ENCODE results near the gene PLRG1.

PLRG1 gene

GRCh38 chr4:154583677-154584076 lies 33.5 kb upstream of the PLRG1 start:
- Histone ChIP-seq H3K9ac (ENCODE audit: low read depth, low read length, poor library complexity, severe bottlenecking) (no peak overlapping the region), H3K79me2 (ENCODE audit: insufficient read depth, low read length) (no peaks in the 10 kb centered on the region), H3K4me1 (ENCODE audit: insufficient read depth, low read length, poor library complexity, severe bottlenecking) (no peaks in the 10 kb centered on the region), H3K9me2 (replicated peaks; ENCODE audit: low read depth, low read length) (no peaks in the 10 kb centered on the region), H3K4me3 (ENCODE audit: low read length, poor library complexity, severe bottlenecking) (no peak overlapping the region), H2AFZ (ENCODE audit: low read length) (no peak overlapping the region), H3K27me3 (ENCODE audit: insufficient read depth, low read length, poor library complexity, severe bottlenecking) (no peaks in the 10 kb centered on the region), H3F3A (ENCODE audit: low read depth) (no peaks in the 10 kb centered on the region), H3K36me3 (ENCODE audit: insufficient read depth, low read length) (no peaks in the 10 kb centered on the region), H4K20me1 (ENCODE audit: insufficient read depth, low read length, poor library complexity, severe bottlenecking) (no peaks in the 10 kb centered on the region), H3K9me3 (ENCODE audit: insufficient read depth, low read depth, low read length) (no peaks in the 10 kb centered on the region), H3K4me2 (ENCODE audit: low read depth, low read length, poor library complexity, severe bottlenecking) (no peak overlapping the region)
- TF ChIP-seq EZH2phosphoT487 (IDR thresholded peaks at IDR 0.05; ENCODE audit: borderline replicate concordance) = no peak
- TF ChIP-seq, protein P1, sequence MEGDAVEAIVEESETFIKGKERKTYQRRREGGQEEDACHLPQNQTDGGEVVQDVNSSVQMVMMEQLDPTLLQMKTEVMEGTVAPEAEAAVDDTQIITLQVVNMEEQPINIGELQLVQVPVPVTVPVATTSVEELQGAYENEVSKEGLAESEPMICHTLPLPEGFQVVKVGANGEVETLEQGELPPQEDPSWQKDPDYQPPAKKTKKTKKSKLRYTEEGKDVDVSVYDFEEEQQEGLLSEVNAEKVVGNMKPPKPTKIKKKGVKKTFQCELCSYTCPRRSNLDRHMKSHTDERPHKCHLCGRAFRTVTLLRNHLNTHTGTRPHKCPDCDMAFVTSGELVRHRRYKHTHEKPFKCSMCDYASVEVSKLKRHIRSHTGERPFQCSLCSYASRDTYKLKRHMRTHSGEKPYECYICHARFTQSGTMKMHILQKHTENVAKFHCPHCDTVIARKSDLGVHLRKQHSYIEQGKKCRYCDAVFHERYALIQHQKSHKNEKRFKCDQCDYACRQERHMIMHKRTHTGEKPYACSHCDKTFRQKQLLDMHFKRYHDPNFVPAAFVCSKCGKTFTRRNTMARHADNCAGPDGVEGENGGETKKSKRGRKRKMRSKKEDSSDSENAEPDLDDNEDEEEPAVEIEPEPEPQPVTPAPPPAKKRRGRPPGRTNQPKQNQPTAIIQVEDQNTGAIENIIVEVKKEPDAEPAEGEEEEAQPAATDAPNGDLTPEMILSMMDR (conservative IDR thresholded peaks at IDR 0.05; ENCODE audit: low read length) = no peak

GRCh38 chr4:154583230-154583629 lies 33.0 kb upstream of the PLRG1 start:
- no peaks in the 10 kb centered on the region for H3K9me3 ChIP-seq (ENCODE audit: insufficient read depth, low read depth, low read length)
- H3K27me3 ChIP-seq (ENCODE audit: insufficient read depth, low read length, poor library complexity, severe bottlenecking) = no peaks in the 10 kb centered on the region
- no peak overlapping the region for H3K4me2 ChIP-seq (ENCODE audit: low read depth, low read length, poor library complexity, severe bottlenecking)
- no peaks in the 10 kb centered on the region for H4K20me1 ChIP-seq (ENCODE audit: insufficient read depth, low read length, poor library complexity, severe bottlenecking)
- H2AFZ ChIP-seq (ENCODE audit: low read length) = no peak overlapping the region
- H3K9me2 ChIP-seq (replicated peaks; ENCODE audit: low read depth, low read length) = no peaks in the 10 kb centered on the region
- H3K36me3 ChIP-seq (ENCODE audit: insufficient read depth, low read length) = no peaks in the 10 kb centered on the region
- H3K79me2 ChIP-seq (ENCODE audit: insufficient read depth, low read length) = no peaks in the 10 kb centered on the region
- H3K9ac ChIP-seq (ENCODE audit: low read depth, low read length, poor library complexity, severe bottlenecking) = no peak overlapping the region
- H3K4me3 ChIP-seq (ENCODE audit: low read length, poor library complexity, severe bottlenecking) = no peak overlapping the region
- H3F3A ChIP-seq (ENCODE audit: low read depth) = no peaks in the 10 kb centered on the region
- H3K4me1 ChIP-seq (ENCODE audit: insufficient read depth, low read length, poor library complexity, severe bottlenecking) = no peaks in the 10 kb centered on the region
- TF ChIP-seq EZH2phosphoT487 (IDR thresholded peaks at IDR 0.05; ENCODE audit: borderline replicate concordance) = no peak
- TF ChIP-seq, protein P1 (conservative IDR thresholded peaks at IDR 0.05; ENCODE audit: low read length) = no peak

- TF ChIP-seq, protein P1 (conservative IDR thresholded peaks at IDR 0.05; ENCODE audit: low read length) = no peak
- no peak for TF ChIP-seq EZH2phosphoT487 (IDR thresholded peaks at IDR 0.05; ENCODE audit: borderline replicate concordance)
- Histone ChIP-seq H3K9me2 (replicated peaks; ENCODE audit: low read depth, low read length) (no peaks in the 10 kb centered on the region), H3K9me3 (ENCODE audit: insufficient read depth, low read depth, low read length) (no peaks in the 10 kb centered on the region), H3K36me3 (ENCODE audit: insufficient read depth, low read length) (no peaks in the 10 kb centered on the region), H3K4me3 (ENCODE audit: low read length, poor library complexity, severe bottlenecking) (no peak overlapping the region), H4K20me1 (ENCODE audit: insufficient read depth, low read length, poor library complexity, severe bottlenecking) (no peaks in the 10 kb centered on the region), H3K27me3 (ENCODE audit: insufficient read depth, low read length, poor library complexity, severe bottlenecking) (no peaks in the 10 kb centered on the region), H3F3A (ENCODE audit: low read depth) (no peaks in the 10 kb centered on the region), H3K4me1 (ENCODE audit: insufficient read depth, low read length, poor library complexity, severe bottlenecking) (no peaks in the 10 kb centered on the region), H2AFZ (ENCODE audit: low read length) (no peak overlapping the region), H3K79me2 (ENCODE audit: insufficient read depth, low read length) (no peaks in the 10 kb centered on the region), H3K4me2 (ENCODE audit: low read depth, low read length, poor library complexity, severe bottlenecking) (no peak overlapping the region), H3K9ac (ENCODE audit: low read depth, low read length, poor library complexity, severe bottlenecking) (no peak overlapping the region)
Observed at GRCh38 chr4:154582723-154583122, 32.5 kb upstream of the PLRG1 start.
